ENCODE results near the gene DZIP1.

The DZIP1 gene

DNA sequence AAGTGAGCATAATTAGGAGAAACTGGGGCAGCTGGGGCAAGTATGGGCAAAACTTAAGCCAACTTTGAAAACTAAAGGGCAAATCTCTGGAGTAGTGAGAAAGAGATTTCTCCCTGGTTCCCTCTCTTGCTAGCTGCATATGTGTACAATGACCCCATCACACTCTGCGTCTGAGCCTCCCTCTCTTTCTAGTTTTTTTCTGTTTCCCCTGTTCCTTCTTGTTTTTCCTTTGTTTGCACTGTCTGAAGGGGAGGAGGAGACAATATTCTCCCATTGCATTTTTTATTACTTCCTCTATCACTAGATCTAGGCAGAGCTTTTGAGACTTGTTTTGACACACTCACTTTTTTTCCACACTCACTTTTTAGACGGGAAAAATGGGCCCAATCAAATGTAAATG is 103.2 kb downstream of the DZIP1 start:
- DNase-seq, result no peak

DNA sequence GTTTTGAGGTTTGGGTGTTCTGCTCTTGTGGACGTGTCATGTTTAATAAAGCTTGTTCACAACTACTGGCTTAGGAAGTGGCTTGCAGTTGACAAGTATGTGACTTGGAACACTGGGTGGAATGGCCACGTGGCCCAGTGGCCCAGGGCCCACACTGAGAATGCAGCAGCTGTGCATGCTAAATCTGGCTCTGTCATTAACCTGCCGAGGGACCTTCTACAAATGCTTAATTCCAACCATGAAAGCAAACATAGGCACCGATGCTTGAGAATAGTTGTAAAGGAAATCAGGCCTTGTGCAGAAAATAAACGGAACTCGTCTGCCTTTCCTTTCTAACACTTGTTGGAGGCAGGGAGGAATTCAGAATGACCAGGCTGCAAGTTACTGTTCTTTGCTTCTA is 103.6 kb downstream of the DZIP1 start:
- DNase-seq, result no peak

DNA sequence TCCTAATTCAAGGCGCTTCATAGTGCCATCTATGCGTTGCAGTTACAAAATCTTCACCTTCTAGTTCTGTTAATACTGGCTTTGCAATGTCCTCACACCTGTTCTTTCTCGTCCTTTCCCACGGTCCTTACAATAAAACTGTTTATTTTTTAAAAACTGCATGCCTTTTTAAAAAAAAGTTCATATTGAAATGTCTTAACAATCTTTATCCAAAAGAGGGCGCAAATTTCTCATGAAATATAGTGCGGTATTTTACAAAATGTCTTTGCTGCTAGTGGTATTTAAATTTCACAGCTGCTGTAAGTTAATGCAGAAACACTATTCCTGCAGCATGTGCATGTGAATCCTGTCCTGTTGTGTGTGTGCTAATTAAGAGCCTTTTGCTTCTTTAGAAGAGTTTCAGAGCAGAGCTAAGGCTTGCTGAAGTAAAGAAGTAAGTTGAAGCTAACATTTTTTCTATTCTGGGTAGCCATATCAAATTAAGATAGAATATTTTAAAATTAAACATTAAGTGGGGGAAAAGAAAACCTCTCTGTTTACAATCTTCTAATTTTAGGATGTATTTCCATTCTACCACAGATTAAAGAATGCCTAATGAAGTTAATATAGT is 107.8 kb downstream of the DZIP1 start:
- no peak for DNase-seq

DNA sequence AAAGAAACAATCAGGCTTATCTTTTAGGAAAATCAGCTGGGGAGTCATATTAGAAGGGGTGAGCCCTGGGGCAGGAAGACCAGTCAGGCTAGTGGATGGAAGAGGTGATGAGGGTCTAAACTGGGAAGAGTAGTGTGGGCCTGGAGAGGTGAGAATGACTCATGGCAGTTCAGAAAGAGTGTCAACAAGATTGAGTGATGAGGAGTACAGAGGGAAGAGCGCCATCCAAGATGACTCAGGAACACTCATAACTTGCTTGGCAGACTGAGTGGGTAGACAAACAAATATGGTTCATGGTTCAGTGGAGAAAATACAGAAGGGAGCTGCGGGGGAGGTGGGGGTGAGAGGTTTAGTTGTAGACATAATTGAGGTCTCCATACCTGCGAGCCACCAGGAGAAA is 109.3 kb downstream of the DZIP1 start:
- no peak for DNase-seq

DNA sequence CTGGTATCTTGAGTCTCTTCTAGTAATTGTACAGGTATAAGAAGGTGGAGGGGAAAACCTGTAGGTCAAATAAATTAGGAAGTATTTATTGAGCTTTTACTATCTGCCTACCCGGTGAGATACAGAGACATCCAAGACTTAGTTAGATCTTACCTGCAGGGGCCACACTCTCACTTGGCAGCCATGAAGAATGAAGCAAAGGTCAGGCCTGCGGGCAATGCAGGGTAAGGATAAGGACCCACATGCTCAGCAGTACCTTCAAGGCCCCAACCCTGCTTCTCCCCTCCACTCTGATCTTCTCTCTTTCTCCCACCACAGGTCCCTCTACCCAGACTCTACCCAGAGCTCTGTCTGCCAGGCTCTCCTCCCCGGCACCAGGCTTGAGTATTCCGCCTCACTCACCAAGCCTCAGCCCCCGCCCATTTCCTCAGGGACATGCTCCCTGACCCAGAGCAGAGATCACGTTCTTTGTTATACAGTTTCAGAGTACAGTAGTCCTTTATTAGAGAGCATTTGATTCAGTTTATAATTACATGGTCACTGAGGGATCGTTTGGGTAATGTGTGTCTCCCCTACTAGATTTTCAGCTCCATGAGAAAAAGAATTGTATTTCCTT is 110.9 kb downstream of the DZIP1 start:
- DNase-seq, result no peak

DNA sequence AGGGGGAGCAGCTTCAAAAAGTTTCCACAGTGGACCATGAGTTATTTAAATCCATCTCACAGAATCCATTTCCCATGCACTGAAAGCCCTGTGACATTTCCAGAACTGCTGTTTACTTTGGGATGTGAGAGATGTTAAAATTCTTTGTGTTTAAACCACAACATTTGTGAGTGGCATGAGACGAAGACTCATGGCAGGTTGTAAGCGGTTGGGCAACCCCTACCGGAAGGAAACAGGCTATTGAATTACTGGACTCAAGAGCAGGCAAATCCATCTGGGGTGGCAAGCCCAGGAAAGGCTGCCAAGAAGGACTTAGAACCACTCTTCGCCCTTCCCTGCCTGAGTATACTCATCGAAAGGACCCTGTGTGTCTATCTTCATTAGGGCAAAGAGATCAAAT is 114.3 kb downstream of the DZIP1 start:
- no peak for DNase-seq
